Calu3 (cell line): ENCODE results near the gene ROCK1. TPM values are rescaled to one million over a fixed set of nuclear protein-coding genes. Genes with fewer than 3 reads are reported as not detected.
"Not testable (repeated sequence)": the region's sequence is repeated elsewhere in the genome, so short reads cannot be mapped to it uniquely, and the experiment has no call there.

Experiments used
- BruUV-seq: library from RNA; stranded (reverse); fragments of 400-500 nt; replicated peaks from 2 replicates; lab custom pipeline; 2021; lab: Mats Ljungman, UMichigan
- CTCF ChIA-PET: fragments of 300-600 bp; sonication (Branson Sonifier 250); formaldehyde crosslinking; loops from one replicate; lab custom pipeline; 2022; ENCODE audit warnings: antibody characterized with exemption; lab: Charles Lee
- DNase-seq: peaks from one replicate; pipeline ENCODE4 v3.0.0; 2022
- H3K27ac Mint-ChIP-seq: one replicate; pipeline ENCODE4 v1.8.0; 2022; ENCODE audit warnings: mixed read lengths; ENCODE audit not compliant: unreplicated experiment
- H3K27me3 Mint-ChIP-seq: one replicate; pipeline ENCODE4 v1.8.0; 2022; ENCODE audit warnings: mixed read lengths; ENCODE audit not compliant: unreplicated experiment
- H3K36me3 Mint-ChIP-seq: one replicate; pipeline ENCODE4 v1.8.0; 2022; ENCODE audit warnings: mild to moderate bottlenecking, moderate library complexity, mixed read lengths; ENCODE audit not compliant: insufficient read depth, unreplicated experiment
- H3K4me1 Mint-ChIP-seq: one replicate; pipeline ENCODE4 v1.8.0; 2022; ENCODE audit warnings: mild to moderate bottlenecking, low read depth, mixed read lengths; ENCODE audit not compliant: unreplicated experiment
- H3K4me3 Mint-ChIP-seq: one replicate; pipeline ENCODE4 v1.8.0; 2022; ENCODE audit warnings: mild to moderate bottlenecking, low read depth, moderate library complexity, mixed read lengths; ENCODE audit not compliant: unreplicated experiment
- H3K9me3 Mint-ChIP-seq: one replicate; pipeline ENCODE4 v1.8.0; 2022; ENCODE audit warnings: low read depth, mixed read lengths; ENCODE audit not compliant: unreplicated experiment
- CTCF ChIP-seq: fragments of 200-600 bp; IDR thresholded peaks from one replicate; pipeline ENCODE4 v1.8.0; 2022; ENCODE audit warnings: antibody characterized with exemption; ENCODE audit not compliant: unreplicated experiment
- intact Hi-C: fragments of 100-400 bp; cut with micrococcal nuclease; formaldehyde crosslinking; loops from one replicate; pipeline ENCODE4 v1.10.0; 2022; ENCODE audit not compliant: unreplicated experiment
- total RNA-seq: library from RNA; stranded (reverse); gene quantifications from 2 replicates; pipeline ENCODE4 v1.2.3, GENCODE V29; 2022

ROCK1 gene
- total RNA-seq, 1 experiment from 2014 or later = 50.9 TPM

DNA sequence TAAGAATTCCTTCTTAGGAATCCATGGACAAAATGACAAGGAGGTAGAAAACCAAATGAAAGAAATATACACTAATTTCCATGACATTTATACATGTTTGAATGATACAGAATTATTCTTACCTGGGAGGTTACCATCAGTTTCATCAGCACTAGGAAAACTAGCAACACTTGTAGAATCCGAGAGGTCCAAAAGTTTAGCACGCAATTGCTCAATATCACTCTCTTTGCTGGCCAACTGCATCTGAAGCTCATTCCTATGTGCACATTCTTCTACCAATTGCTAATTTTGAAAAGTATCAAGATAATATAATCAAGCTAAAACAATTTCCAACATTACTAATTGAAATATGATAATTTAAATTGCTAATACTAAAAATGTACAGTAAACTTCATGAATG is 144.8 kb downstream of the ROCK1 start:
- TF ChIP-seq CTCF = no peak
- Mint-ChIP-seq H3K4me3 (no peak overlapping the region), H3K27me3 (no peaks in the 10 kb centered on the region), H3K9me3 (no peaks in the 10 kb centered on the region), H3K36me3 (peaks cover 1% of the 10 kb centered on the region), H3K27ac (no peak overlapping the region), H3K4me1 (peaks cover 9% of the 10 kb centered on the region)
- DNase-seq = no peak
- CTCF ChIA-PET = no interaction called here
- BruUV-seq = no TSS peak
- intact Hi-C loops = no loop called here

DNA sequence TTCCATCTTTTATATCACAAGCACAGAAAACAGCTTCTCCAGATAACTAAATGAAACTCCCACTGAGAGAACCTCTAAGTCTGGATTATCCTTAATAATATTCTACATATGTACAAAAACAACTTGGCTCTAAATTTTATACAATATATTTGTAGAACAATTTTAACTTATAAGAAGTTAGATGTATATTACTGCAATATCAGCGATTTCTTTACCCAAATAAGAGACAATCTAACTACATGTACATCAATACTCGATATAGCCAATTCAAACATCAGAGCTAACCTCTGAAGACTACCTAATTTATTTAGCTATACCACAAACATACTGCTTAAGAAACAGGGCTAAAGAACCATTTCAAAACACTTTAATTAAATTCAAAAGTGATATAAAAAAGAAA is 148.6 kb downstream of the ROCK1 start:
- BruUV-seq = no TSS peak
- no peak for TF ChIP-seq CTCF
- intact Hi-C loops = no loop called here
- Mint-ChIP-seq H3K4me3 (no peak overlapping the region), H3K4me1 (no peaks in the 10 kb centered on the region), H3K36me3 (peaks cover 5% of the 10 kb centered on the region), H3K9me3 (no peaks in the 10 kb centered on the region), H3K27ac (no peak overlapping the region), H3K27me3 (no peaks in the 10 kb centered on the region)
- CTCF ChIA-PET = no interaction called here
- DNase-seq = no peak

DNA sequence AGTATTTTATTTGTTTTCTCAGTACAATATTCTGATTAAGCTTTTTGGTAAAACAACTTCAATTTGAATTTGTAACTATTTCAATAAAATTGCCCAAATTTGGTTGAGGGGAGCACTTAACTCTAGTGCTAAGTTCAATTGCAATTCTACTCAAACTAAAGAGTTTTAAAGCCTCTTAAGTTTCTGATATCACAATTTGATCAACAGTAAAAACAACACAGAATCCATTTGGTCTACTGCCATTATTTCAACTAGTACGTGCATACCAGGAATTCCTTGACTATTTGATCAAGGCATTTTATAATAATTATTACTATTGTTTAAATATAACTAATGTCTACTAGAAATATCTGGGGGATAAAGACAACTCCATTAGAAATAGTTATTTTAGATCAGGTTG is 150.9 kb downstream of the ROCK1 start:
- H3K4me3 Mint-ChIP-seq = no peak overlapping the region
- no peaks in the 10 kb centered on the region for H3K9me3 Mint-ChIP-seq
- no peaks in the 10 kb centered on the region for H3K27me3 Mint-ChIP-seq
- no peak for TF ChIP-seq CTCF
- no peak for DNase-seq
- H3K4me1 Mint-ChIP-seq = no peaks in the 10 kb centered on the region
- no TSS peak for BruUV-seq
- intact Hi-C loops = no loop called here
- CTCF ChIA-PET = no interaction called here
- no peak overlapping the region for H3K27ac Mint-ChIP-seq
- peaks cover 5% of the 10 kb centered on the region for H3K36me3 Mint-ChIP-seq

GRCh38 chr18:20950827-20951226 is 160.8 kb downstream of the ROCK1 start:
- DNase-seq, BruUV-seq, CTCF ChIA-PET, H3K4me1 Mint-ChIP-seq, H3K36me3 Mint-ChIP-seq, H3K27me3 Mint-ChIP-seq, H3K9me3 Mint-ChIP-seq, H3K27ac Mint-ChIP-seq, intact Hi-C loops, H3K4me3 Mint-ChIP-seq: not testable (repeated sequence)

Other genes starting within 250 kb of the ROCK1 start
- gene GREB1L, start 130.4 kb upstream of the ROCK1 start, total RNA-seq = 3.8 and 4.5 TPM in 2 replicates